ENCODE results near the gene C9orf78.

DNA sequence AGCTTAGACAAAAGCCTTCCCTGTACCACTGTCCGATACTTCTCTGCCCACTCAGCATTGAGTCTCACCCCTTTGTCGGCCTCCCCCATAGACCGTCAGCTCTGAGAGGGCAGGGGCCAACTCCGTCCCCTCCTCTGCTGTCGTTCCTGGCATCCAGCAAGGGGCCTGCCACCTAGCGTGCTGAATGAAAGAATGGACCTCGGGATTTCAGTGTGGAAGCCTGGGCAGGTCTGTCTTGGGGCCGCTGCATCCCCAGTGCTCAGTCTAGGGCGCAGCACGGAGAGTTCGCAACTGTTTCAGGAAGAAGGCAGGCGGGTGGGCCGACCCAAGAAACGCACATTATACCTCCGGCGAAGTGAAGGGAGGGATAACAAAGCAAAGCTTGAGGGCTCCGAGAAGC, 33.6 kb downstream of the C9orf78 start:
- TF ChIP-seq EZH2 (optimal IDR thresholded peaks at IDR 0.05; ENCODE audit: low read depth, low read length) = no peak
- no peak for TF ChIP-seq EZH2phosphoT487 (IDR thresholded peaks at IDR 0.05; ENCODE audit: low read length)
- TF ChIP-seq, protein P1, sequence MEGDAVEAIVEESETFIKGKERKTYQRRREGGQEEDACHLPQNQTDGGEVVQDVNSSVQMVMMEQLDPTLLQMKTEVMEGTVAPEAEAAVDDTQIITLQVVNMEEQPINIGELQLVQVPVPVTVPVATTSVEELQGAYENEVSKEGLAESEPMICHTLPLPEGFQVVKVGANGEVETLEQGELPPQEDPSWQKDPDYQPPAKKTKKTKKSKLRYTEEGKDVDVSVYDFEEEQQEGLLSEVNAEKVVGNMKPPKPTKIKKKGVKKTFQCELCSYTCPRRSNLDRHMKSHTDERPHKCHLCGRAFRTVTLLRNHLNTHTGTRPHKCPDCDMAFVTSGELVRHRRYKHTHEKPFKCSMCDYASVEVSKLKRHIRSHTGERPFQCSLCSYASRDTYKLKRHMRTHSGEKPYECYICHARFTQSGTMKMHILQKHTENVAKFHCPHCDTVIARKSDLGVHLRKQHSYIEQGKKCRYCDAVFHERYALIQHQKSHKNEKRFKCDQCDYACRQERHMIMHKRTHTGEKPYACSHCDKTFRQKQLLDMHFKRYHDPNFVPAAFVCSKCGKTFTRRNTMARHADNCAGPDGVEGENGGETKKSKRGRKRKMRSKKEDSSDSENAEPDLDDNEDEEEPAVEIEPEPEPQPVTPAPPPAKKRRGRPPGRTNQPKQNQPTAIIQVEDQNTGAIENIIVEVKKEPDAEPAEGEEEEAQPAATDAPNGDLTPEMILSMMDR (IDR thresholded peaks at IDR 0.05; ENCODE audit: low read length) = no peak

All from MM.1S (cell line).